ENCODE data around the gene TEAD3. TPM values are rescaled to one million over a fixed set of nuclear protein-coding genes. Genes with fewer than 3 reads are reported as not detected.
A peak's percentile ranks its signal among the peaks of the same experiment; 100 is the strongest.

TEAD3 gene
- total RNA-seq, 4 donors from 2014 or later = 13.7 to 33.5 (median 29.3) TPM

DNA sequence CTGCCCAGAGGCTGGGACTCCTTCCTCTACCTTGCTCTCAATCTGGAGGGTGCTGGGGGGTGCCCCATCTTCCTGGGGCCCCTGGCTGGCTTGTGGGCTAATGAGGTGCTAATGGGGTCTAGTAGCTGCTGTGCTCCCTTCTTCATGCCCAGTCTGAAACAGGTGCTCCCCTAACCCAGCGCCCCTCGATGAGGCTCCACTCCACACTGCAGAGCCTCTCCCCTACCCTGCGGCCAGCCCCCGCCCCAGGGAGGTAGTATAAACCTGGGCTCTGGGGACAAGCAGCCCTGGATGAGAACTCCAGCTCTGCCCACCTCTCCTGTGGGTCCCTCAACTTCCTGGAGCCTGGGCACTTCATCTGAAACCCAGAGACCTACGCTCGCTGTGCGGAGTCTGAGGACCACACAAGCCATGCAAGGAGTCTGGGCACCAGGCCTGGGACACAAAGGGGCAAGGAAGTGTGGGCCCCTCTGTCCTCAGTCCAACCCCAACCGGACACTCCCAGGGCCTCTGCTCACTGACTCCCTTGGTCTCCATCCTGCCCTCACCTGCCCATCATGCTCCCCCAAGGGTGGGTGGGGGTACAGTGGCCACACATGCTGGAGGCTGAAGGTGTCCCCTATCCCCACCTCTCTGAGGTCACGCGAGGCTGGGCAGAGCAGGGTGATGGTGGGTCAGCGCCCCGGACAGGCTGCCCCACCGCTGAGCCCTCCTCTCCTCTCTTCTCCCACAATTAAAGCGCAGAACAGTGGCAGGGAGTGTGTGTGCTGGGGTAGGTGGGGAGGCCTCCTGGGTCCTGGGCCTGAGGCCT lies 22.5 kb downstream of the TEAD3 start:
- no peaks in the 10 kb centered on the region for H3K27me3 ChIP-seq
- H3K4me1 ChIP-seq = peaks cover 16 to 67% (median 25%) of the 10 kb centered on the region in 3 donors
- H3K4me3 ChIP-seq = no peak overlapping the region
- peaks cover 8 to 100% (median 12%) of the 10 kb centered on the region in 3 donors for H3K36me3 ChIP-seq
- no peak for DNase-seq
- intact Hi-C loops (cut with DNase I) = no loop called here
- 75 to 85% methylated on average over 2 to 5 of the region's 14 CpGs for WGBS, 2 donors
- no peak for TF ChIP-seq CTCF (IDR thresholded peaks at IDR 0.05)
- no peak for TF ChIP-seq POLR2A (IDR thresholded peaks at IDR 0.05)
- H3K9me3 ChIP-seq = no peaks in the 10 kb centered on the region
- peak overlapping the region in 2 of 4 donors; percentile 9 to 42 for H3K27ac ChIP-seq

DNA sequence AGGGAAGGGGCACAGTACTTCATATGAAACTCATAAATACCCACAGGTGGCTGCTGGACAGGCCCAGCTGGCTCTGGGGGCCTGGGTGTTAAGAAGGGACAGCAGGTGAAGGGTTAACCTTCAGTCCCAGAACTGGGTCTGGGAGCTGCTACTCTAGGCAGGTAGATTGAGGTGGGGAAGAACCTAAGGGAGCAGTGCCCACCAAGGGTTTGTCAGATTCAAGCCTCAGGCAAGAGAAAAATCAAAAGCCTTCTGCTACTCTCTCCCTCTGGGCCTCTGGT lies 23.1 kb downstream of the TEAD3 start:
- TF ChIP-seq POLR2A (IDR thresholded peaks at IDR 0.05) (no peak), CTCF (IDR thresholded peaks at IDR 0.05) (no peak)
- no peaks in the 10 kb centered on the region for H3K9me3 ChIP-seq
- peaks cover 8 to 100% (median 12%) of the 10 kb centered on the region in 3 donors for H3K36me3 ChIP-seq
- H3K27ac ChIP-seq = peak overlapping the region in 1 of 4 donors; percentile 42
- no peaks in the 10 kb centered on the region for H3K27me3 ChIP-seq
- H3K4me1 ChIP-seq = peaks cover 16 to 72% (median 25%) of the 10 kb centered on the region in 3 donors
- intact Hi-C loops (cut with DNase I) = no loop called here
- no peak overlapping the region for H3K4me3 ChIP-seq
- DNase-seq = no peak

- Histone ChIP-seq H3K9me3 (no peaks in the 10 kb centered on the region), H3K4me3 (no peak overlapping the region), H3K4me1 (peaks cover 16 to 72% (median 25%) of the 10 kb centered on the region in 3 donors), H3K36me3 (peaks cover 8 to 95% (median 12%) of the 10 kb centered on the region in 3 donors), H3K27ac (peak overlapping the region in 1 of 4 donors; percentile 22), H3K27me3 (no peaks in the 10 kb centered on the region)
- WGBS, 2 donors = 61 to 78% methylated on average over 6 of the region's 9 CpGs
- TF ChIP-seq CTCF (IDR thresholded peaks at IDR 0.05) (no peak), POLR2A (IDR thresholded peaks at IDR 0.05) (no peak)
- intact Hi-C loops (cut with DNase I) = no loop called here
- no peak for DNase-seq
These were observed 23.6 kb downstream of the TEAD3 start for GRCh38 chr6:35473075-35473849.

- Histone ChIP-seq H3K9me3 (no peaks in the 10 kb centered on the region), H3K4me1 (peaks cover 21 to 78% (median 25%) of the 10 kb centered on the region in 3 donors), H3K27me3 (no peaks in the 10 kb centered on the region), H3K36me3 (peaks cover 8 to 81% (median 12%) of the 10 kb centered on the region in 3 donors), H3K27ac (peak overlapping the region; percentile 31 to 93 (median 92)), H3K4me3 (peak overlapping the region in 1 of 4 donors; percentile 77)
- TF ChIP-seq CTCF (IDR thresholded peaks at IDR 0.05) = no peak
- TF ChIP-seq POLR2A (IDR thresholded peaks at IDR 0.05) = no peak
- DNase-seq = no peak
- intact Hi-C loops (cut with DNase I) = no loop called here
- 38 to 46% methylated on average over 5 to 7 of the region's 8 CpGs for WGBS, 2 donors
These were observed 25.0 kb downstream of the TEAD3 start for GRCh38 chr6:35471836-35472345.

DNA sequence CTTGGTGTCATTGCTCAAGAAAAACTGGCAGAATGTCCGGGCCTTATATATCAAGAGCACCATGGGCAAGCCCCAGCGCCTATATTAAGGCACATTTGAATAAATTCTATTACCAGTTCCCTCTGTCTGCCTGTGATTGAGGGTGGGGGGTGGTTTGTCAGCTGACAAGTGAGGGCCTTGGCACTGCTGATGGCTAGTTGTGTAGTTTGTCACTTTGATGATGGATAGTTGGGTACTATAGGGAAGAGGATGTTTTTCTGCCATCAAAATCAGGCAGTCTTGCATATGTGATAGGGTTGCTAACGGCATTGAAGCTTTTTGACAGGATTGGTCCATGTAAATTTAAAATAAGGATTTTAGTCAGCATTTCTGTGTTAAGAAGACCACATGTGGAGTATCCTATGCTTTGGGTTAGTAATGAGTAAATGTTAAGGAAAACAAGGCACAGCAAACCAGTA lies 26.2 kb downstream of the TEAD3 start:
- 37 to 39% methylated on average over 3 of the region's 3 CpGs for WGBS, 2 donors
- Histone ChIP-seq H3K27me3 (no peaks in the 10 kb centered on the region), H3K4me1 (peaks cover 21 to 67% (median 25%) of the 10 kb centered on the region in 3 donors), H3K27ac (peak overlapping the region; percentile 91 to 93 (median 92)), H3K9me3 (no peaks in the 10 kb centered on the region), H3K36me3 (peaks cover 12 to 80% (median 16%) of the 10 kb centered on the region in 3 donors), H3K4me3 (peak overlapping the region; percentile 64 to 91 (median 74))
- DNase-seq = no peak
- intact Hi-C loops (cut with DNase I) = no loop called here
- TF ChIP-seq POLR2A (IDR thresholded peaks at IDR 0.05) (no peak), CTCF (IDR thresholded peaks at IDR 0.05) (no peak)

All from esophagus squamous epithelium (tissue), 5 donors.